Measurements from ENCODE around the gene GOLGB1.

GRCh38 chr3:121718205-121718846 lies 31.2 kb downstream of the GOLGB1 start:
- TF ChIP-seq CTCF (tag by site-specific recombination; IDR thresholded peaks at IDR 0.05) (no peak), ZSCAN30 (tag by site-specific recombination; IDR thresholded peaks at IDR 0.05) (no peak)

Measured in HEK293 (cell line).